Measurements from ENCODE around the gene CAMK2N1.

Gene CAMK2N1

GRCh38 chr1:20477348-20478056 lies 8.5 kb downstream of the CAMK2N1 start:
- DNase-seq = no peak

- DNase-seq = peak; percentile 43
These were observed 9.6 kb downstream of the CAMK2N1 start for GRCh38 chr1:20476265-20477038.

- DNase-seq = no peak
These were observed 11.0 kb downstream of the CAMK2N1 start for GRCh38 chr1:20474996-20475395.

- no peak for DNase-seq
These were observed 11.6 kb downstream of the CAMK2N1 start for GRCh38 chr1:20474333-20474975.

GRCh38 chr1:20473894-20474293 lies 12.1 kb downstream of the CAMK2N1 start:
- no peak for DNase-seq

GRCh38 chr1:20472860-20473711 lies 12.9 kb downstream of the CAMK2N1 start:
- peak; percentile 38 for DNase-seq

GRCh38 chr1:20472121-20472520 lies 13.9 kb downstream of the CAMK2N1 start:
- DNase-seq = no peak

GRCh38 chr1:20470194-20470593 lies 15.8 kb downstream of the CAMK2N1 start:
- DNase-seq = no peak

- DNase-seq = no peak
These were observed 16.5 kb downstream of the CAMK2N1 start for GRCh38 chr1:20469406-20470076.

GRCh38 chr1:20466273-20466672 lies 19.7 kb downstream of the CAMK2N1 start:
- no peak for DNase-seq

GRCh38 chr1:20465187-20465586 lies 20.8 kb downstream of the CAMK2N1 start:
- no peak for DNase-seq

GRCh38 chr1:20463502-20463901 lies 22.5 kb downstream of the CAMK2N1 start:
- no peak for DNase-seq

GRCh38 chr1:20462397-20462796 lies 23.6 kb downstream of the CAMK2N1 start:
- no peak for DNase-seq

GRCh38 chr1:20458717-20459116 lies 27.3 kb downstream of the CAMK2N1 start:
- no peak for DNase-seq

GRCh38 chr1:20454004-20454403 lies 32.0 kb downstream of the CAMK2N1 start:
- DNase-seq = no peak

- DNase-seq = no peak
These were observed 36.2 kb downstream of the CAMK2N1 start for GRCh38 chr1:20449735-20450311.

- DNase-seq = no peak
These were observed 37.3 kb downstream of the CAMK2N1 start for GRCh38 chr1:20448671-20449071.

GRCh38 chr1:20447794-20448193 lies 38.2 kb downstream of the CAMK2N1 start:
- DNase-seq = no peak

GRCh38 chr1:20446796-20447195 lies 39.2 kb downstream of the CAMK2N1 start:
- no peak for DNase-seq

GRCh38 chr1:20445956-20446355 lies 40.1 kb downstream of the CAMK2N1 start:
- DNase-seq = no peak

GRCh38 chr1:20443703-20444586 lies 42.1 kb downstream of the CAMK2N1 start:
- DNase-seq = no peak

Data from NCI-H226 (cell line).